Fibroblast of gingiva (primary cell): ENCODE data around the gene FAM111A.

ENCODE experiments used
- DNase-seq: peaks from one replicate; pipeline ENCODE4 v3.0.0-alpha.2; 2011; ENCODE audit warnings: low read depth

The FAM111A gene

DNA sequence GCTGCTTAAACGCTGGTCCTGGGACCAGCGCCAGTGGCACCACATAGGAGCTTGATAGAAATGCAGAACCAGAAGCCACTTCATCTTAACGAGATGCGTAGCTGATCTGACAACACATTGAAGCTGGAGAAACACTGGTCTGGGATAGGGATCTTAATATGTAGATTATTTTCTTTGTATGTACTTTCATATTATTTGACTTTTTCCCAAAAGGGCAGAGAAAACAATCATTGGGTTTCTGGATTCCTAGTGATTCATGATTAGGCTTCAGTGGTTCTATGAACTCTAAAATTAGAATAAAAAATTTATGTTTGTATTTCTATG is 57.7 kb downstream of the FAM111A start:
- DNase-seq: no peak

DNA sequence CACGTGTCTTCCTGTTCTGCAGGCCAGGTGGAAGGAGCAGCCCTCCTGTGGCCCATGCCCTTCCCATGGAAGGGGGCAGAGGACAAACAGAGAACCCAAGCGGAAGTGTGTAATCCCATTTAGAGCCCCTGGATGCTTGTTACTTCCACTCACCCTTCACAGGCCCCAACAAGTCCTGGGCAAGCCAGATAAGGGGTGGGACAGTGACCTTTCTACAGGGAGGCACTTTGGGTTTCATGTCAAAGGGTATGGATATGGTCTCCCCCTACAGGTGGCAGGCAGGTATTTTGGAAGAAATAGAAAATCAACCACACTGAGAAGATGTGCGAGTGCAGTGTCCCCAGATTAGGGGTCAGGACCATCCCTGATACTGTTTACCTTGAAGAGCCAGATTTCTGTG is 58.7 kb downstream of the FAM111A start:
- DNase-seq: no peak
